Kidney (tissue), 14 donors: ENCODE data around the gene PJVK. TPM values are rescaled to one million over a fixed set of nuclear protein-coding genes. Genes with fewer than 3 reads are reported as not detected.
"Not testable (repeated sequence)": the region's sequence is repeated elsewhere in the genome, so short reads cannot be mapped to it uniquely, and the experiment has no call there.

Source experiments
- DNase-seq, 5 donors: peaks; one replicate each; pipeline ENCODE4 v3.0.0-alpha.2; 2013 to 2020
- FAIRE-seq: peaks from 2 replicates; lab custom pipeline; 2012; peaks lifted over from hg19 to GRCh38; lab: Jason Lieb, UNC
- H3K27ac ChIP-seq, 2 donors: one replicate each; pipeline ENCODE4 v1.7.0; 2013; ENCODE audit warnings: low read depth in 2 of 2, low read length in 2 of 2, inconsistent platforms in 1 of 2
- H3K27me3 ChIP-seq: one replicate; pipeline ENCODE4 v1.7.1; 2013; ENCODE audit warnings: low read length, inconsistent platforms; ENCODE audit not compliant: control insufficient read depth, insufficient read depth
- H3K36me3 ChIP-seq, 3 donors: one replicate each; pipeline versions ENCODE4 v1.7.0 to v1.7.1; 2013; ENCODE audit warnings: low read length in 3 of 3, control low read depth in 1 of 3, inconsistent platforms in 1 of 3; ENCODE audit not compliant: insufficient read depth in 3 of 3, control insufficient read depth in 2 of 3
- H3K4me1 ChIP-seq, 3 donors: one replicate each; pipeline versions ENCODE4 v1.7.0 to v1.7.1; 2013; ENCODE audit warnings: low read length in 3 of 3, inconsistent platforms in 1 of 3, low read depth in 1 of 3; ENCODE audit not compliant: control insufficient read depth in 2 of 3, insufficient read depth in 2 of 3
- H3K4me3 ChIP-seq, 3 donors: one replicate each; pipeline versions ENCODE4 v1.7.0 to v1.8.1; 2013; ENCODE audit warnings: low read length in 3 of 3, control low read depth in 1 of 3, inconsistent platforms in 1 of 3
- H3K9ac ChIP-seq, 3 donors: one replicate each; pipeline versions ENCODE4 v1.7.0 to v1.7.1; 2013; ENCODE audit warnings: low read length in 3 of 3, control low read depth in 1 of 3, inconsistent platforms in 1 of 3
- H3K9me3 ChIP-seq, 3 donors: one replicate each; pipeline versions ENCODE4 v1.7.0 to v1.7.1; 2013; ENCODE audit warnings: low read length in 3 of 3, control low read depth in 1 of 3, inconsistent platforms in 1 of 3; ENCODE audit not compliant: control insufficient read depth in 2 of 3, insufficient read depth in 1 of 3
- CTCF ChIP-seq: IDR thresholded peaks from 3 replicates; pipeline ENCODE4 v1.5.1; 2012; ENCODE audit warnings: mild to moderate bottlenecking, moderate library complexity, borderline replicate concordance; ENCODE audit not compliant: insufficient read depth; ENCODE audit errors: extremely low read depth
- intact Hi-C: fragments of 100-400 bp; cut with DNase I; formaldehyde crosslinking; loops from one replicate; pipeline ENCODE4 v1.11.1; 2022
- polyA plus RNA-seq: library from polyadenylated mRNA; stranded (reverse); fragments of 350-450 nt; fragmentation: Illumina TruSeq; extraction: RNeasy Lipid Tissue Mini Kit (QIAGEN cat#74804); gene quantifications from one replicate; pipeline ENCODE4 v1.2.3, GENCODE V29; 2014; ENCODE audit warnings: low read depth, low replicate concordance; ENCODE audit not compliant: insufficient read depth
- total RNA-seq: library from RNA; stranded (reverse); fragmentation: NEBNext Ultra II Directional; extraction: Animal tissue kit (Norgen Biotek cat#: 25700); gene quantifications from one replicate; pipeline ENCODE4 v1.2.1, GENCODE V29; 2021
- donor health status: control.
- donor health status: control.
- donor health status: control.
- donor health status: control.
- donor health status: control.
- donor health status: DM: yes; HTN: yes; CAD: no.
- donor health status: Normal renal cell carcinoma (clear cell type).

The PJVK gene
- total and polyA plus RNA-seq, 2 donors from 2014 or later, result 4.3 to 6.2 TPM

- Histone ChIP-seq H3K27me3 (no peaks in the 10 kb centered on the region), H3K4me1 (no peaks in the 10 kb centered on the region), H3K27ac (no peak overlapping the region), H3K36me3 (no peaks in the 10 kb centered on the region), H3K4me3 (no peak overlapping the region), H3K9me3 (peaks cover 0 to 5% (median 0%) of the 10 kb centered on the region in 3 donors), H3K9ac (no peak overlapping the region)
- no peak for TF ChIP-seq CTCF
- intact Hi-C loops, result no loop called here
- no peak for DNase-seq
- FAIRE-seq, result no peak
Measured at GRCh38 chr2:178422097-178422496, 29.1 kb upstream of the PJVK start.

GRCh38 chr2:178423746-178424145, 27.4 kb upstream of the PJVK start:
- H3K36me3 ChIP-seq, H3K9ac ChIP-seq, H3K9me3 ChIP-seq, DNase-seq, H3K27ac ChIP-seq, H3K4me3 ChIP-seq, H3K27me3 ChIP-seq, FAIRE-seq, intact Hi-C loops, H3K4me1 ChIP-seq: not testable (repeated sequence)

GRCh38 chr2:178425255-178425827, 25.8 kb upstream of the PJVK start:
- H3K9me3 ChIP-seq, result peaks cover 0 to 5% (median 0%) of the 10 kb centered on the region in 3 donors
- no peak overlapping the region for H3K9ac ChIP-seq
- H3K27ac ChIP-seq, result no peak overlapping the region
- H3K36me3 ChIP-seq, result peaks cover 0 to 6% (median 0%) of the 10 kb centered on the region in 3 donors
- FAIRE-seq (no peak), DNase-seq (no peak)
- H3K4me1 ChIP-seq, result no peaks in the 10 kb centered on the region
- intact Hi-C loops, result no loop called here
- no peak overlapping the region for H3K4me3 ChIP-seq
- H3K27me3 ChIP-seq, result no peaks in the 10 kb centered on the region
- TF ChIP-seq CTCF, result no peak

- Histone ChIP-seq H3K9ac (no peak overlapping the region), H3K27me3 (no peaks in the 10 kb centered on the region), H3K36me3 (peaks cover 2 to 11% (median 2%) of the 10 kb centered on the region in 3 donors), H3K4me1 (no peaks in the 10 kb centered on the region), H3K9me3 (peaks cover 0 to 5% (median 0%) of the 10 kb centered on the region in 3 donors), H3K27ac (no peak overlapping the region), H3K4me3 (no peak overlapping the region)
- intact Hi-C loops, result no loop called here
- TF ChIP-seq CTCF, result no peak
- no peak for DNase-seq
- no peak for FAIRE-seq
Measured at GRCh38 chr2:178426388-178426787, 24.8 kb upstream of the PJVK start.
